ENCODE data around the gene GRIN2C.

- TF ChIP-seq EZH2phosphoT487 (IDR thresholded peaks at IDR 0.05; ENCODE audit: borderline replicate concordance): no peak
- no peak for TF ChIP-seq CTCF (conservative IDR thresholded peaks at IDR 0.05; ENCODE audit: low read length)
These were observed 15.7 kb upstream of the GRIN2C start for GRCh38 chr17:74875155-74875976.

Measured in Loucy (cell line).